GM13977 (cell line): ENCODE data around the gene PGM5.
"Not testable (repeated sequence)": the region's sequence is repeated elsewhere in the genome, so short reads cannot be mapped to it uniquely, and the experiment has no call there.

Experiments used
- DNase-seq: peaks from one replicate; pipeline ENCODE4 v3.0.0; 2012; ENCODE audit warnings: low spot score
- in situ Hi-C: fragments of 300-500 bp; cut with MboI; formaldehyde crosslinking; loops from one replicate; pipeline ENCODE4 v1.12.0; 2022; ENCODE audit warnings: low sequenced_read_pairs, low pct_unique_long_range_greater_than_20kb, mixed read lengths, inconsistent platforms; ENCODE audit not compliant: unreplicated experiment

PGM5 gene

GRCh38 chr9:68356380-68357118 lies at the start of gene PGM5:
PGM5 (plus strand) TSS chr9:68356611; CDS start chr9:68357128, 517 bp downstream.
- in situ Hi-C loops: not testable (repeated sequence)
- peak; percentile 9 for DNase-seq

- in situ Hi-C loops, DNase-seq: not testable (repeated sequence)
Observed at GRCh38 chr9:68307127-68307526, 49.3 kb upstream of the PGM5 start.

- in situ Hi-C loops, DNase-seq: not testable (repeated sequence)
Observed at GRCh38 chr9:68307654-68308053, 48.8 kb upstream of the PGM5 start.

- in situ Hi-C loops: not testable (repeated sequence)
Observed at GRCh38 chr9:68311208-68311607, 45.2 kb upstream of the PGM5 start.

GRCh38 chr9:68318209-68318608 lies 38.2 kb upstream of the PGM5 start:
- in situ Hi-C loops: not testable (repeated sequence)

More at GRCh38 chr9:68311208-68311607, 45.2 kb upstream of the PGM5 start:
- DNase-seq: not testable (repeated sequence)

DNA sequence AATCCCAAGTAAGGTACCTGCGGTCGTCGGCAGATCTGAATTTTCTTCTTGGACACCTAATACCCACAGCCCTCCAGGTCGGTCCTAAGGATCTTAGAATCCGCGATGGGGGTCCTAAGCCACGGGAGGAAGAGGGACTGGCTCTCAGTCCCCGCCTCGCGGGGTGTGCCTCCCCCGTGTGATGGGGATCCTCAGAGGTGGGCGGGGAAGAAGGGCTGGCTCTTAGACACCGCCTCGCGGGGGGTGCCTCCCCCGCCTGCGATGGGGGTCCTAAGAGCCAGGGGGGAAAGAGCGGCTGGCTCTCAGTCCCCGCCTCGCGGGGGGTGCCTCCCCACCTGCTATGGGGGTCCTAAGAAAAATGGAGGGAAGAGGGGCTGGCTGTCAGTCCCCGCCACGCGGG lies 32.7 kb upstream of the PGM5 start:
- in situ Hi-C loops, DNase-seq: not testable (repeated sequence)

More at GRCh38 chr9:68318209-68318608, 38.2 kb upstream of the PGM5 start:
- not testable (repeated sequence) for DNase-seq

DNA sequence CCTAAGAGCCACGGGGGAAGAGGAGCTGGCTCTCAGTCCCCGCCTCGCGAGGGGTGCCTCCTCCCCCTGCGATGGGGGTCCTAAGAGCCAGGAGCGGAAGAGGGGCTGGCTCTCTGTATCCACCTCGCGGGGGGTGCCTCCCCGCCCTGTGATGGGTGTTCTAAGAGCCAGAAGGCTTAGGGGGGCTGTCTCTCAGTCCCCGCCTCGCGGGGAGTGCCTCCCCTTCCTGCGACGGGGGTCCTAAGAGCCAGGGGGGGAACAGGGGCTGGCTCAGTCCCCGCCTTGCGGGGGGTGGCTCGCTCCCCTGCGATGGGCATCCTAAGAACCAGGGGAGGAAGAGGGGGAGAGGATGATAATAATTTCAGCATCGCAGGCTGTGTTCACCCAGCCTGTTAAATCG lies 31.9 kb upstream of the PGM5 start:
- DNase-seq, in situ Hi-C loops: not testable (repeated sequence)

- in situ Hi-C loops, DNase-seq: not testable (repeated sequence)
Observed at GRCh38 chr9:68329106-68329505, 27.3 kb upstream of the PGM5 start.

DNA sequence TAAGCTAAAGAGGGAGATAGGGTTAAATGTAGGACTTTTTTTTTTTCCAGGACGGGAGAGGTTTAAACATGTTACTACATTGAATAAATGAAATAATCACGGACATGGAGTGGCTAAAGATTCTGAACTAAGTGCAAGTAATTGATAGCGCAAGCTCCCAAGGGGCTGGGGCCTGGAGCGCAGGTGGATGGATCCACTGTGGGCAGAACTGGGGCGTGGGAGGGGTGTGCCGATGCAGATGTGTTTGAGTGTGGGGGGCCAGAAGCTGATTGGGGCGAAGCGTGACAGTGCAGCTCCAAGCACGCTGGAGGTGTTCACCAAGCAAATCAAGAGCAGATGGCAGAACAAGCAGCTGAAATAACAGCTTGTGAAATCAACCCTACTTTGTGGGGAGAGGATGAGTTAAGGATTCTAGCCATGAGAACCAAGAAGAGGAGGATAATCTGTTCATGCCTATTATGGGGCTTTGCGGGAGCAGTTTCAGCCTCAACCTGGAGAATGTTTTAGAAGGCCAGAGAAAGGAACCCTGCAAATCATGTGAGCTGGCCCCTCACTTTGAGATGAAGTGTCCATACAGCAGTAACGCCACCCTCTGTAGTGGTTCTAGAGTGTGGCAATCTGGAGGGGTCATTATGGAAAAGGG lies 25.8 kb upstream of the PGM5 start:
- DNase-seq, in situ Hi-C loops: not testable (repeated sequence)

DNA sequence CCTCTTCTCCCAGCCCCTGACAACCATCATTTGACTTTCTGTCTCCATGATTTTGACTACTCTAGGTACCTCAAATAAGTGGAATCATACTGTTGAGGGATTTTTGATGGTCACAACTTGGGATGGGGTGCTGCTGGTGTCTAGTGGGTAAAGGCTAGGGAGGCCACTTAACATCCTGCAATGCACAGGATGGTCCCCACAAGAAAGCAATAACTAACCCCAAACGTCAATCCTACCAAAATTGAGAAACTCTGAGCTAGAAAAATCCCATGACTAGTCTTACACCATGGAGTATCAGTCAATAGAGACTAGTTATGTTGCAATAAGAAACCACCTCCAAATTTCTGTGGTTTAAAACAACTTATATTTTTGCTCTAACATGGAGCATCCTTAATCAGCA lies 24.3 kb upstream of the PGM5 start:
- in situ Hi-C loops, DNase-seq: not testable (repeated sequence)

- DNase-seq, in situ Hi-C loops: not testable (repeated sequence)
Observed at GRCh38 chr9:68335935-68336334, 20.5 kb upstream of the PGM5 start.

DNA sequence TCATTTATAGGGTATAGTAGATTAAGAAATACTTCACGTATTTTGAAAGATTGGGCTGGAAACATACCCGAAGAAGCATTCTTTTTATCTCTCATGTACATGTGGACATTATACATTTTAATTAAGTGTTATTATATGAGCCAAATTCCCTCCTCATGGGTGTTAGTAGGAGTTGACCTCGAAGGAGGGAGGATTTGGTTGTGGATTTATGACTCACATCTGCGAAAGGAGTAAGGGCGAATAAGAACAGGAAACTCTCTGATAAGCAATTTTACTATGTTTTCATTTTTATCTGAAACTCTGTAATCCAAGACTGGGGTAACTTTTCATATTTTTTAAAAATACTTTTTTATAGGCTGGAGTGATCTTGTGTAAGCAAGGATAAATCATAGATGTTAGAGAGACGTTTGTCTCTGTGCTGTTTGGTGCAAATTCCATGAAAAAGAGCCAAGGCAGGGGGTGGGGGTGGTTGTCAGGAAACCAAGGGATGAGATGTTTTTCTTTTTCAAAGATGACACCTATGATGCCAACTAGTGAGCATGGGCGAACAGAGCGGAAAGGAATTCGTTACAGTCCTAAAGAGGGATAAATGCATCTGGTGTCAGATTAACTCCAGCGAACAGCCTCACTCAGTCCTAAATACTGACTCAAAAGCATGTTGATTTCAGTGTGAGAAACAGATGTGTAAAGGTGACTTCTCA lies 19.6 kb upstream of the PGM5 start:
- DNase-seq, in situ Hi-C loops: not testable (repeated sequence)

GRCh38 chr9:68338000-68338399 lies 18.4 kb upstream of the PGM5 start:
- DNase-seq, in situ Hi-C loops: not testable (repeated sequence)

DNA sequence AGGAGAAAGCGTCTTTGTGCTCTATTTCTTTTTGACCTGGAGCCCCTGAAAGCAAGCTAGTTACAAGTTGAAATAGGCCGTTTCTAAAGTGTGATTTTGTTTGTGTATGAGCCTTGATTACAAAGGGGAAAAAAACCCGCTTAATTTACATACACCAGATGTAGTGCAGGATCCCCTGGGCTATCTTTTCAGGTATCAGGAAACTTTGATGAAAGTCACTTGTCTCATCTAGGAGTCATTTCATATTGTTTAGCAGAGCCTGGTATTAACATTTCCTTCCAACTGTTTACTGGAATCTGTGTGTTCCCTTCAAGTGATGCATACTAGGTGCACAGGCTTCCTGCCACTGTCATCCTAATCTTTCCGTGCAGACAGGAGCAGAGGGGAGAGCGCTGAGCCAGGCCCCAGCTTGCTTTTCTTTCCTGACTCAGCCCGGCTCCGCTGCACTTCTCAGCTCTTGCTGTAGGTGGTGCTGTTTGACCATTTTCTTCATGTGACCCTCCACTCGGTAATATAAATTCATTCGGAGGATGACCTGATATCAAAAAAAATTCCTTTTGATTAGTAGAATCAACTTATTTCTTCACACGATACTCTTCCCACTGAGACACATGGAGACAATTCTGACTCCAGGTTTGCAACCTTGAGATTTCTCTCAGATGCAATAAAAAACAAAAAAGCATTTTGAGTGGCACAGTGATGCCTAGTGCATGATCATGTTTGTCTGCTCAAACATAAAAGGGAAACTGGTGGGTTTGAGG lies 14.0 kb upstream of the PGM5 start:
- DNase-seq, in situ Hi-C loops: not testable (repeated sequence)

GRCh38 chr9:68343242-68343641 lies 13.2 kb upstream of the PGM5 start:
- in situ Hi-C loops, DNase-seq: not testable (repeated sequence)

- in situ Hi-C loops, DNase-seq: not testable (repeated sequence)
Observed at GRCh38 chr9:68343992-68344391, 12.4 kb upstream of the PGM5 start.

DNA sequence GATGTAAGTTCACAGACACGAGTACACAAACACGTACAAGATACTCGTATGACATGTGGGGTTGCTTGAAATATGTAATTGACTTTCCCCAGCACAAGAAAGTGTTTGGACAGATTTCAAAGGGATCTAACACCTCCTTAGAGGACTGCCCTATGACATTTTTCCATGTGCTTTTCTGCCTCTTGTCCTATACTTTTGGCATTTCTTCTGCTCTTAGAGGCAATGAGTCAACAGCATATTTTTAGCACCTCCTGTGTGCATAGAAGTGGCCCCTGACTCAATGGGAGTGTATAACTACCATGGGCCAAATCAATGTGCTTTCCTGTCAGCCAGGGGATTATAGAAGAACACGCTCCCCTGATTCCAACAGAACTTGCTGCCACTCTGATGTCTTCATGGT lies 4.7 kb upstream of the PGM5 start:
- in situ Hi-C loops, DNase-seq: not testable (repeated sequence)

DNA sequence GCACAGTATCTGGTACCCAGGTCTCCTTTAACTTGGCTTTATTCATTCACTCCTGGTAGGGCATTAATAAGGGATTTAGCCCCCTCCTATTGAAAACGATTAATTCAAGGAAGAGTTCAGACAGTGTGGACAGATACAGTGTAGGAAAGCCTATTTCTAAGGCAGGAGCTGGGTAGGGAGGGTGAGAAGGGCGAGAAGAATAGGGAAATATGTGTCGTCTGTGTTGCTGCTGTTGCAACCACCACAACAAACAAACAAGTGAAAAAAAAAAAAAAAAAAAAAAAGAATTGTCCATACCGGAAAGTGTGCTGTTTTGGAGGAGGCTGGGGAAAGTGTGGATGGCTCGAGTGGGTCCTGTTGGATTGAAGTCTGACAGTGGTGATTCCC lies 425 bp upstream of the PGM5 start:
- in situ Hi-C loops: not testable (repeated sequence)
- peak; percentile 2 for DNase-seq
